ENCODE measurements around the gene UNC13C.

GRCh38 chr15:54506977-54507524, 528.8 kb downstream of the UNC13C start:
- TF ChIP-seq CTCF (IDR thresholded peaks at IDR 0.05), result no peak
- TF ChIP-seq POLR2A (IDR thresholded peaks at IDR 0.05), result no peak
